Lower lobe of right lung (tissue), 2 donors: ENCODE measurements around the gene EFCAB12. TPM values are rescaled to one million over a fixed set of nuclear protein-coding genes. Genes with fewer than 3 reads are reported as not detected.

ENCODE experiments used
- ATAC-seq, 2 donors: fragments of 200-7000 bp; cut with Tn5 transposase; one replicate each; pipeline ENCODE4 v1.9.1; 2020 to 2022; ENCODE audit warnings: mild to moderate bottlenecking in 2 of 2, moderate library complexity in 2 of 2
- DNase-seq: peaks from one replicate; pipeline ENCODE4 v3.0.0-alpha.2; 2020
- H3K27ac ChIP-seq: fragments of 200-600 bp; one replicate; pipeline ENCODE4 v1.8.0; 2022
- H3K27me3 ChIP-seq: fragments of 200-600 bp; one replicate; pipeline ENCODE4 v1.8.0; 2022; ENCODE audit warnings: low read depth
- H3K36me3 ChIP-seq: fragments of 200-600 bp; one replicate; pipeline ENCODE4 v1.8.0; 2022; ENCODE audit warnings: mild to moderate bottlenecking
- H3K4me1 ChIP-seq: fragments of 200-600 bp; one replicate; pipeline ENCODE4 v1.8.0; 2022
- H3K4me3 ChIP-seq: fragments of 200-600 bp; one replicate; pipeline ENCODE4 v1.8.0; 2022; ENCODE audit warnings: mild to moderate bottlenecking
- H3K9me3 ChIP-seq: fragments of 200-600 bp; one replicate; pipeline ENCODE4 v1.8.0; 2022
- intact Hi-C: fragments of 100-400 bp; cut with DNase I; formaldehyde crosslinking; loops from one replicate; pipeline ENCODE4 v1.11.0; 2022
- total RNA-seq: library from RNA; stranded (reverse); fragmentation: NEBNext Ultra II Directional; extraction: Animal tissue kit (Norgen Biotek cat#: 25700); gene quantifications from one replicate; pipeline ENCODE4 v1.2.1, GENCODE V29; 2021
- TF ChIP-seq, protein P1 (sequence below): fragments of 200-600 bp; IDR thresholded peaks from one replicate; pipeline ENCODE4 v1.8.0; 2022; ENCODE audit warnings: antibody characterized with exemption, mild to moderate bottlenecking
- donor health status: DM: no; HTN: yes; CAD: no; lungs with severe emphysema.

Gene EFCAB12
- total RNA-seq, 1 donor from 2014 or later: 4.8 TPM

DNA sequence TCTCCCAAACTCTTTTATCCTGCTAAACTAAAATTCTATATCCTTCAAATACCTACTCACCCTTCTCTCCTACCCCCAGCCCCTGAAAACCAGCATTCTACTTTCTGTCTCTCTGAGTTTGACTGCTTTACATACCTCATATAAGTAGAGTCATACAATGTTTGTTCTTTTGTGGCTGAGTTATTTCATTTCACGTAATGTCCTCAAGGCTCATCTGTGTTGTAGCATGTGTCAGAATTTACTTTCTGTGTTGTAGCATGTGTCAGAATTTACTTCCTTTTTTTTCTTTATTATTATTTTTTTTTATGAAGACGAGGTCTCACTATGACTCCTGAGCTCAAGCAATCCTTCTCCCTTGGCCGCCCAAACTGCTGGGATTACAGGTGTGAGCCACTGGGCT lies 31.7 kb upstream of the EFCAB12 start:
- Histone ChIP-seq H3K27me3 (no peaks in the 10 kb centered on the region), H3K9me3 (no peaks in the 10 kb centered on the region), H3K27ac (no peak overlapping the region), H3K4me3 (no peak overlapping the region), H3K36me3 (peaks cover 30% of the 10 kb centered on the region), H3K4me1 (no peaks in the 10 kb centered on the region)
- no peak for DNase-seq
- TF ChIP-seq, protein P1, sequence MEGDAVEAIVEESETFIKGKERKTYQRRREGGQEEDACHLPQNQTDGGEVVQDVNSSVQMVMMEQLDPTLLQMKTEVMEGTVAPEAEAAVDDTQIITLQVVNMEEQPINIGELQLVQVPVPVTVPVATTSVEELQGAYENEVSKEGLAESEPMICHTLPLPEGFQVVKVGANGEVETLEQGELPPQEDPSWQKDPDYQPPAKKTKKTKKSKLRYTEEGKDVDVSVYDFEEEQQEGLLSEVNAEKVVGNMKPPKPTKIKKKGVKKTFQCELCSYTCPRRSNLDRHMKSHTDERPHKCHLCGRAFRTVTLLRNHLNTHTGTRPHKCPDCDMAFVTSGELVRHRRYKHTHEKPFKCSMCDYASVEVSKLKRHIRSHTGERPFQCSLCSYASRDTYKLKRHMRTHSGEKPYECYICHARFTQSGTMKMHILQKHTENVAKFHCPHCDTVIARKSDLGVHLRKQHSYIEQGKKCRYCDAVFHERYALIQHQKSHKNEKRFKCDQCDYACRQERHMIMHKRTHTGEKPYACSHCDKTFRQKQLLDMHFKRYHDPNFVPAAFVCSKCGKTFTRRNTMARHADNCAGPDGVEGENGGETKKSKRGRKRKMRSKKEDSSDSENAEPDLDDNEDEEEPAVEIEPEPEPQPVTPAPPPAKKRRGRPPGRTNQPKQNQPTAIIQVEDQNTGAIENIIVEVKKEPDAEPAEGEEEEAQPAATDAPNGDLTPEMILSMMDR: no peak
- intact Hi-C loops: no loop called here
- no peak for ATAC-seq

DNA sequence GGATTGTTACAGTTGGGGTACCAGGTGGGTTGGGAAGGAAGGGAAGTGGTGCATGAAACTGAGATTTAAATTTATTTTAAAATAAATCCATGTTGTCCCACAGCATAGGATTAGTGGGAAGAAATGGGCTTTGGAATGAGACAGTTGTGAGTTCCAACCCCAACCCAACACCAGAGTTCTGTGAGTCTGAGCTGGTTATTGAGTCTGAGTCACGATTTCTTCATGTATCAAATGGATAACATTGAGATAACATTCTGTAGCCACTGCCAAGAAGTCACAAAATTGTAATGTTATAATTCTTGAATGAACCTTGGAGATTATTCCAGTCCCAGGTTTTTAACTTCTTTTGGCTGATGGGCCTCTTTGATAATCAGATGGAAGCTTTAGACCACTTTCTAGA lies 25.3 kb upstream of the EFCAB12 start:
- H3K36me3 ChIP-seq: peaks cover 46% of the 10 kb centered on the region
- no peak for DNase-seq
- intact Hi-C loops: no loop called here
- no peaks in the 10 kb centered on the region for H3K9me3 ChIP-seq
- TF ChIP-seq, protein P1: no peak
- no peak overlapping the region for H3K4me3 ChIP-seq
- no peaks in the 10 kb centered on the region for H3K4me1 ChIP-seq
- no peak overlapping the region for H3K27ac ChIP-seq
- ATAC-seq: no peak
- no peaks in the 10 kb centered on the region for H3K27me3 ChIP-seq

DNA sequence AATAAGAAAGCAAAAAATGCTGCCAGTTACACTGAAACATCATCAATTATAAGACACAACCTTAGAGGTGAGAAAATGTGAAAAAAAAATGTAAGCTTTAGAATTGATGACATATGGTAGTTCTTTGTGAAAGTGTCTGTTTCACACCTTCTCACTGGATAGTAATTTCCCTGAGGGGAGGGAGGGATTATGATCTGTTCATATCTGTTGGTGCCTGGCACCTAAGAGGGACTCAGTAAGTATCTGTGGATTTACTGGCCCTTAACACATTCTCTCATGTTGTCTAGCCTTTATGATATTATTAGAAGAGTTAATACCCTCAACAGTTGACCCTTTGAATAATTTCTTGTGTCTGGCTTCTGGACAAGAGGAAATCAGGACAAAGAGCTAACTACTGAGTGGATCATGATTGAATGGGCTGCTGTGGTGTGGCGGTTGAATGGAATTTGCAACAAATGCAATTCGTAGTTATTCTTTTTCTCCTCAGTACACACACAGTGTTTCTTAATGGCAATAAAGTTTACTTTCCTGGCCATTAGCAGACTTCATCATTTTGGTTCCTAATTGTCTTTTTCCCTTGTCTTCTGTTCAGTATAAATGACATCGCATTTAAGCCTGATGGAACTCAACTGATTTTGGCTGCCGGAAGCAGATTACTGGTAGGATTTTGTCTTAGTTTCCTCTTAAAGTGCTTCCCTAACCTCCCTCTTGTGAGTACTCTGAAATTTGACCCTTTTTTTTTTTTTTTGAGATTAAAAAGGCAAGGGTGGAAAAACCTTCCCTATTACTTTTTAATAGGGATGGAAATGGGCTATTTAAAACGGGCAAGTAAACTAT lies 21.1 kb upstream of the EFCAB12 start:
- Histone ChIP-seq H3K4me1 (peaks cover 6% of the 10 kb centered on the region), H3K9me3 (no peaks in the 10 kb centered on the region), H3K27me3 (no peaks in the 10 kb centered on the region), H3K36me3 (peaks cover 29% of the 10 kb centered on the region), H3K27ac (no peak overlapping the region), H3K4me3 (no peak overlapping the region)
- DNase-seq: no peak
- no peak for ATAC-seq
- TF ChIP-seq, protein P1: no peak
- intact Hi-C loops: no loop called here

DNA sequence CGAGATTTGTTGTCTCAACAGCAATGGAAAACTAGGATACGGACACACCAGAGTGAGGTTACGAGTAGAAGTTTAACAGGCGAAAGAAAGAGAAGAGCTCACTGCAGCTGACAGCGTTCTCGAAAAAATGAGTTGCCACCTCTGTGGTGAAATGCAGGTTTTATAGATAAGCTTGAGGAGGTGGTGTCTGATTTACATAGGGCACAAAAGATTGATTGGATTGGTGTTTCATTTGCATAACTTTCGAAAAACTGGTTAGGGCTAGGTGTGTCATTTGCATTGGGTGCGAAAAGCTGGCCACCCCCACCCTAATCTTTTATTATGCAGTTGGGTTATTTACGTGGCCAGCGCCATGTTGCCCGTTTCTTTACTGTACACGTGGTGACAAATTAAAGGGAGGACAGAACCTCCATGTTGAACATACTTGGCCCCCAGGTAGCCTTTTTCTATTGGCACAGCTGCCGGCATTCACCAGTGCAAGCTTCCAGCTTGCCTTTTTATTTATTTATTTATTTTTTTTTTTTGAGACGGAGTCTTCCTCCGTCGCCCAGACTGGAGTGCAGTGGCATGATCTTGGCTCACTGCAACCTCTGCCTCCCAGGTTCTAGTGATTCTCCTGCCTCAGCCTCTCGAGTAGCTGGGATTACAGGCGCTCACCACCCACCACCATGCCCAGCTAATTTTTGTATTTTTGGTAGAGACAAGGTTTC lies 19.9 kb upstream of the EFCAB12 start:
- intact Hi-C loops: no loop called here
- Histone ChIP-seq H3K9me3 (no peaks in the 10 kb centered on the region), H3K36me3 (peaks cover 23% of the 10 kb centered on the region), H3K4me1 (peaks cover 16% of the 10 kb centered on the region), H3K4me3 (no peak overlapping the region), H3K27me3 (no peaks in the 10 kb centered on the region), H3K27ac (no peak overlapping the region)
- TF ChIP-seq, protein P1: no peak
- DNase-seq (no peak), ATAC-seq (no peak)

DNA sequence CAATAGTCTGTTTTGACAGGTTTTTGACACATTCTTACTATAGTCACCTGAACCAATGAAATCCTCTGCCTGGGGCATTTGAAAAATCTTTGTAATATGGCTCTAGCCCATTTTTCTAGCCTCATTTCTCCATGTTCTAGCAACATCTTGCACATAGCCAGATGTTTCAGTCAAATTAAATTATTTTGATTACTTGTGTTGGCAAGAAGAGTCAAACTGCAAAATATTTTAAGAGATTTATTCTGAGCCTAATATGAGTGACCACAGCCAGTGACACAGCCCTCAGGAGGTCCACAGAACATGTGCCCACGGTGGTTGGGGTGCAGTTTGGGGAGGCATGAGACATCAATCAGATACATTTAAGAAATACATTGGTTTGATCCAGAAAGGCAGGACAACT lies 18.5 kb upstream of the EFCAB12 start:
- intact Hi-C loops: no loop called here
- Histone ChIP-seq H3K4me3 (no peak overlapping the region), H3K4me1 (peaks cover 30% of the 10 kb centered on the region), H3K9me3 (no peaks in the 10 kb centered on the region), H3K27ac (no peak overlapping the region), H3K27me3 (no peaks in the 10 kb centered on the region), H3K36me3 (peaks cover 11% of the 10 kb centered on the region)
- ATAC-seq: no peak
- no peak for DNase-seq
- TF ChIP-seq, protein P1: no peak
